ENCODE measurements around the gene ANKS3.

The ANKS3 gene

GRCh38 chr16:4734063-4734729 lies at the start of gene ANKS3, which contains the start of gene DNAAF8:
ANKS3 (minus strand) TSS chr16:4734271; CDS start chr16:4730149, 4,122 bp downstream.
DNAAF8 (plus strand) TSS chr16:4734537; CDS start chr16:4736515, 1,978 bp downstream.
- peak; percentile 95 for DNase-seq (ENCODE audit: low spot score)

- DNase-seq (ENCODE audit: low spot score): no peak
Observed at GRCh38 chr16:4783251-4783950, 49.3 kb upstream of the ANKS3 start.

GRCh38 chr16:4780235-4780634 lies 46.2 kb upstream of the ANKS3 start:
- no peak for DNase-seq (ENCODE audit: low spot score)

GRCh38 chr16:4778050-4778392 lies 44.0 kb upstream of the ANKS3 start:
- no peak for DNase-seq (ENCODE audit: low spot score)

GRCh38 chr16:4777339-4778049 lies 43.4 kb upstream of the ANKS3 start:
- no peak for DNase-seq (ENCODE audit: low spot score)

GRCh38 chr16:4776141-4776705 lies 42.2 kb upstream of the ANKS3 start:
- no peak for DNase-seq (ENCODE audit: low spot score)

- no peak for DNase-seq (ENCODE audit: low spot score)
Observed at GRCh38 chr16:4775005-4775404, 40.9 kb upstream of the ANKS3 start.

- DNase-seq (ENCODE audit: low spot score): no peak
Observed at GRCh38 chr16:4772351-4772750, 38.3 kb upstream of the ANKS3 start.

- DNase-seq (ENCODE audit: low spot score): no peak
Observed at GRCh38 chr16:4771646-4772045, 37.6 kb upstream of the ANKS3 start.

GRCh38 chr16:4769306-4769638 lies 35.2 kb upstream of the ANKS3 start:
- no peak for DNase-seq (ENCODE audit: low spot score)

- peak; percentile 98 for DNase-seq (ENCODE audit: low spot score)
Observed at GRCh38 chr16:4768549-4769305, 34.7 kb upstream of the ANKS3 start.

GRCh38 chr16:4767872-4768548 lies 33.9 kb upstream of the ANKS3 start:
- no peak for DNase-seq (ENCODE audit: low spot score)

GRCh38 chr16:4766875-4767628 lies 33.0 kb upstream of the ANKS3 start, which contains the start of gene ZNF500:
ZNF500 (minus strand) TSS chr16:4767162; CDS start chr16:4765978, 1,184 bp downstream.
- DNase-seq (ENCODE audit: low spot score): peak; percentile 95

- DNase-seq (ENCODE audit: low spot score): no peak
Observed at GRCh38 chr16:4765511-4766474, 31.7 kb upstream of the ANKS3 start.

GRCh38 chr16:4763791-4764190 lies 29.7 kb upstream of the ANKS3 start:
- DNase-seq (ENCODE audit: low spot score): no peak

GRCh38 chr16:4762205-4762604 lies 28.1 kb upstream of the ANKS3 start:
- no peak for DNase-seq (ENCODE audit: low spot score)

GRCh38 chr16:4760221-4760910 lies 26.3 kb upstream of the ANKS3 start:
- DNase-seq (ENCODE audit: low spot score): no peak

- no peak for DNase-seq (ENCODE audit: low spot score)
Observed at GRCh38 chr16:4755687-4756086, 21.6 kb upstream of the ANKS3 start.

- no peak for DNase-seq (ENCODE audit: low spot score)
Observed at GRCh38 chr16:4754865-4755264, 20.8 kb upstream of the ANKS3 start.

Measured in putamen (tissue), 1 donor.